Cardiac muscle cell (in vitro differentiated cells and primary cell): ENCODE data around the gene UBAP1. TPM values are rescaled to one million over a fixed set of nuclear protein-coding genes. Genes with fewer than 3 reads are reported as not detected.
A peak's percentile ranks its signal among the peaks of the same experiment; 100 is the strongest.

ENCODE experiments used
- DNase-seq, 2 donors: peaks; one replicate each; pipeline versions ENCODE4 v3.0.0 to v3.0.0-alpha.2; 2010 to 2017; ENCODE audit warnings: low read depth in 1 of 2, low spot score in 1 of 2
- H3K27ac ChIP-seq: fragments of 200-600 bp; sonication (generic); 2 replicates; pipeline ENCODE4 v1.5.1; 2016
- H3K27me3 ChIP-seq: fragments of 200-600 bp; sonication (generic); 2 replicates; pipeline ENCODE4 v1.6.0; 2016; ENCODE audit warnings: control low read depth
- H3K36me3 ChIP-seq: fragments of 200-600 bp; sonication (generic); 2 replicates; pipeline ENCODE4 v1.5.1; 2016; ENCODE audit warnings: control low read depth
- H3K4me1 ChIP-seq: fragments of 200-600 bp; sonication (generic); 2 replicates; pipeline ENCODE4 v1.8.1; 2017; ENCODE audit warnings: low read depth, mild to moderate bottlenecking, mixed run types
- H3K4me3 ChIP-seq: fragments of 200-600 bp; sonication (generic); 2 replicates; pipeline ENCODE4 v1.5.1; 2016; ENCODE audit warnings: mild to moderate bottlenecking
- H3K9me3 ChIP-seq: fragments of 200-600 bp; sonication (generic); 2 replicates; pipeline ENCODE4 v1.5.1; 2017; ENCODE audit warnings: low read depth, mild to moderate bottlenecking, control low read depth
- CTCF ChIP-seq: IDR thresholded peaks from 2 replicates; pipeline ENCODE4 v1.5.1; 2012; ENCODE audit warnings: low read depth, mild to moderate bottlenecking, low read length
- polyA plus RNA-seq: library from polyadenylated mRNA; unstranded; fragments of >200 nt; fragmentation: Nextera tagmentation; extraction: Ambion mirVana; gene quantifications from 2 replicates; pipeline ENCODE4 v1.2.1, GENCODE V29; 2016
- total RNA-seq: library from RNA; depleted of rRNA; stranded (reverse); fragments of >200 nt; gene quantifications from 2 replicates; pipeline ENCODE4 v1.2.3, GENCODE V29; 2016

The UBAP1 gene
- total and polyA plus RNA-seq, 2 experiments from 2014 or later, result 28.6 to 52.3 TPM

GRCh38 chr9:34140853-34141252, 38.0 kb upstream of the UBAP1 start:
- Histone ChIP-seq H3K27ac (no peak overlapping the region), H3K4me1 (no peaks in the 10 kb centered on the region), H3K27me3 (no peaks in the 10 kb centered on the region), H3K9me3 (no peaks in the 10 kb centered on the region), H3K36me3 (no peaks in the 10 kb centered on the region), H3K4me3 (no peak overlapping the region)
- no peak for TF ChIP-seq CTCF
- DNase-seq, result no peak

GRCh38 chr9:34143116-34143515, 35.7 kb upstream of the UBAP1 start:
- TF ChIP-seq CTCF, result no peak
- H3K27ac ChIP-seq, result no peak overlapping the region
- no peaks in the 10 kb centered on the region for H3K27me3 ChIP-seq
- H3K4me1 ChIP-seq, result no peaks in the 10 kb centered on the region
- no peaks in the 10 kb centered on the region for H3K9me3 ChIP-seq
- H3K4me3 ChIP-seq, result no peak overlapping the region
- DNase-seq, result no peak
- no peaks in the 10 kb centered on the region for H3K36me3 ChIP-seq

- TF ChIP-seq CTCF, result no peak
- Histone ChIP-seq H3K27me3 (no peaks in the 10 kb centered on the region), H3K36me3 (no peaks in the 10 kb centered on the region), H3K9me3 (no peaks in the 10 kb centered on the region), H3K27ac (no peak overlapping the region), H3K4me1 (no peaks in the 10 kb centered on the region), H3K4me3 (no peak overlapping the region)
- no peak for DNase-seq
Observed at GRCh38 chr9:34145165-34145564, 33.7 kb upstream of the UBAP1 start.

GRCh38 chr9:34151398-34151797, 27.4 kb upstream of the UBAP1 start:
- Histone ChIP-seq H3K27ac (no peak overlapping the region), H3K4me3 (no peak overlapping the region), H3K4me1 (no peaks in the 10 kb centered on the region), H3K36me3 (no peaks in the 10 kb centered on the region), H3K9me3 (no peaks in the 10 kb centered on the region), H3K27me3 (no peaks in the 10 kb centered on the region)
- TF ChIP-seq CTCF, result no peak
- no peak for DNase-seq

- Histone ChIP-seq H3K36me3 (no peaks in the 10 kb centered on the region), H3K27me3 (no peaks in the 10 kb centered on the region), H3K4me1 (peaks cover 6% of the 10 kb centered on the region), H3K4me3 (no peak overlapping the region), H3K27ac (no peak overlapping the region), H3K9me3 (no peaks in the 10 kb centered on the region)
- no peak for DNase-seq
- TF ChIP-seq CTCF, result no peak
Observed at GRCh38 chr9:34154057-34154456, 24.8 kb upstream of the UBAP1 start.

- no peaks in the 10 kb centered on the region for H3K27me3 ChIP-seq
- H3K27ac ChIP-seq, result peak overlapping the region; percentile 83
- H3K9me3 ChIP-seq, result no peaks in the 10 kb centered on the region
- no peaks in the 10 kb centered on the region for H3K36me3 ChIP-seq
- H3K4me1 ChIP-seq, result peaks cover 6% of the 10 kb centered on the region
- H3K4me3 ChIP-seq, result no peak overlapping the region
- no peak for TF ChIP-seq CTCF
- no peak for DNase-seq
Observed at GRCh38 chr9:34157318-34157717, 21.5 kb upstream of the UBAP1 start.
